Amygdala (tissue), 56 donors: ENCODE measurements around the gene ZNF888.
"Not testable (repeated sequence)": the region's sequence is repeated elsewhere in the genome, so short reads cannot be mapped to it uniquely, and the experiment has no call there.

Experiments
- DNase-seq, 56 donors: peaks; one replicate each; lab custom pipeline; 2025; lab: John Stamatoyannopoulos, UW

Gene ZNF888

GRCh38 chr19:52942386-52943133 lies 19.3 kb upstream of the ZNF888 start:
- DNase-seq, result peak in 55 of 56 donors; percentile 2 to 90 (median 66)

DNA sequence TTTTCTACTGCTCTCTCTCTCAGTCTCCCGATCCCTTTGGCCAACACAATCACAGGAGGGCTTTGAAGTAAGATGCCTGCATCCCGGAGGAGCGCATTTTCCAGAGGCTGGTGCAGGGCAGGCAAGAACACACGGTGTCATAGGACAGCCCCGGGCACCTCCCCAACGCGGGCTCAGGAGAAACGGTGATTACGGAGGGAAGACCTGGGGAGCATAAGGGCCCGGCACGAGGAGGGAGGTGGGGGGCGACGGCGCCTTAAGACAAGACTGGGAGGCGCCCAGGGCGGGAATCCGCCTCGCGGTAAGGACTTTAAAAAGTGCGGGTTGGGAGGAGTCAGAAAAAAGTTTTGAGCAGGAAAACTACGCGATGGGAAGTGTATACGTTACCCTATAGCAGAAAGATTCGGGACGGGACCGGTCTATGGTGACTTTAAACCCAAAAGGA lies 18.7 kb upstream of the ZNF888 start:
- peak in 1 of 56 donors; percentile 2 for DNase-seq

DNA sequence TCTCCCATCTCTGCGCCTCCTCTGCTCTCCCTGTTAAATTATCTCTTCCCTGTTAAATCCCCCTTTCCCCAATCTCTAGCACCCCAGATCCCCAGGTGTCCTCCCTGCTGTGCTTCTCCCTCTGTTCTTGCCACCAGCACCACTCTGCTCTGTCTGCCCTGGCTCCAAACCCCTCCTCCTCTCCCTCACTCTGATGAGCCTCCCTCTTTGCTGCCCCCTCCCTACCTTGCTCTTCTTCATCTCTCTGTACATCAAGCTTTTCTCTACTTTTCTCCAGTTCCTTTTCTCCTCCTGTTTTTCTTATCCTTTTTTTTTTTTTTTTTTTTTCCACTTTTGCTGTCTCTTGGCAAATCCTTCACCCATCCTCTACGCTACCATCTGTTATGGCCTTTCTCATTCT lies 18.3 kb upstream of the ZNF888 start:
- DNase-seq, result not testable (repeated sequence)

- DNase-seq, result not testable (repeated sequence)
Measured at GRCh38 chr19:52940905-52941304, 17.7 kb upstream of the ZNF888 start.

GRCh38 chr19:52938761-52939160 lies 15.5 kb upstream of the ZNF888 start:
- no peak for DNase-seq

- DNase-seq, result no peak
Measured at GRCh38 chr19:52936954-52937325, 13.7 kb upstream of the ZNF888 start.

DNA sequence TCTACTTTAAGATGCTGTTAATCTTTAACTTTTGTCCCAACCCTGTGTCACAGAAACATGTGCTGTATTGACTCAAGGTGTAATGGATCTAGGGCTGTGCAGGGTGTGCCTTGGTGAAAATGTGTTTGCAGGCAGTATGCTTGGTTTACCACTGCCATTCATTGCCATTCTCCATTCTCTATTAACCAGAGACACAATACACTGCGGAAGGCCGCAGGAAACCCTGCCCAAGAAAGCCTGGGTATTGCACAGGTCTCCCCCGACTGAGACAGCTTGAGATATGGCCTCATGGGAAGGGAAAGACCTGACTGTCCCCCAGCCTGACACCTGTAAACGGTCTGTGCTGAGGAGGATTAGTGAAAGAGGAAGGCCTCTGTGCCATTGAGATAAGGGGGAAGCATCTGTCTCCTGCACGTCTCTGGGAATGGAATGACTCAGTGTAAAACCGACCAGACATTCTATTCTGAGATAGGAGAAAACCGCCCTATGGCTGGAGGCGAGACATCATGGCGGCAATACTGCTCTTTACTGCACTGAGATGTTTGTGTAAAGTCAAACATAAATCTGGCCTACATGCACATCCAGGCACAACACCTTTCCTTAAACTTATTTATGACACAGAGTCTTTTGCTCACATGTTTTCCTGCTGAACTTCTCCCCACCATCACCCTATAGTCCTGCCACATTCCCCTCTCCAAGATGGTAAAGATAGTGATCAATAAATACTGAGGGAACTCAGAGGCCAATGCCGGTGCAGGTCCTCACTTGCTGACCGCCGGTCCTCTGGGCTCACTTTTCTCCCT lies 13.1 kb upstream of the ZNF888 start:
- DNase-seq, result peak in 1 of 56 donors; percentile 7

GRCh38 chr19:52935434-52935833 lies 12.2 kb upstream of the ZNF888 start:
- DNase-seq, result peak in 1 of 56 donors; percentile 3

DNA sequence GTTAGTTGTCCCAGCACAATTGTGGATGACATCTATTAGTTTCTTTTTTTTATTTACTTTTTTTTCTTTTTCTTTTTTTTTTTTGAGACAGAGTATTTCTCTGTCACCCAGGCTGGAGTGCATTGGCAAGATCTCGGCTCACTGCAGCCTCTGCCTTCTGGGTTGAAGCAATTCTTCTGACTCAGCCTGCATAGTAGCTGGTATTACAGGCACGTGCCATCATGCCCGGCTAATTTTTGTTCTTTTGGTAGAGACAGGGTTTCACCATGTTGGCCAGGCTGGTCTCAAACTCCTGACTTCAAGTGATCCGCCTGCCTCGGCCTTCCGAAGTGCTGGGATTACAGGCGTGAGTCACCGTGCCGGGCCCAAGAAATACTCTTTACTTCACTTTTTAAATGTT lies 1.4 kb upstream of the ZNF888 start:
- DNase-seq, result not testable (repeated sequence)

DNA sequence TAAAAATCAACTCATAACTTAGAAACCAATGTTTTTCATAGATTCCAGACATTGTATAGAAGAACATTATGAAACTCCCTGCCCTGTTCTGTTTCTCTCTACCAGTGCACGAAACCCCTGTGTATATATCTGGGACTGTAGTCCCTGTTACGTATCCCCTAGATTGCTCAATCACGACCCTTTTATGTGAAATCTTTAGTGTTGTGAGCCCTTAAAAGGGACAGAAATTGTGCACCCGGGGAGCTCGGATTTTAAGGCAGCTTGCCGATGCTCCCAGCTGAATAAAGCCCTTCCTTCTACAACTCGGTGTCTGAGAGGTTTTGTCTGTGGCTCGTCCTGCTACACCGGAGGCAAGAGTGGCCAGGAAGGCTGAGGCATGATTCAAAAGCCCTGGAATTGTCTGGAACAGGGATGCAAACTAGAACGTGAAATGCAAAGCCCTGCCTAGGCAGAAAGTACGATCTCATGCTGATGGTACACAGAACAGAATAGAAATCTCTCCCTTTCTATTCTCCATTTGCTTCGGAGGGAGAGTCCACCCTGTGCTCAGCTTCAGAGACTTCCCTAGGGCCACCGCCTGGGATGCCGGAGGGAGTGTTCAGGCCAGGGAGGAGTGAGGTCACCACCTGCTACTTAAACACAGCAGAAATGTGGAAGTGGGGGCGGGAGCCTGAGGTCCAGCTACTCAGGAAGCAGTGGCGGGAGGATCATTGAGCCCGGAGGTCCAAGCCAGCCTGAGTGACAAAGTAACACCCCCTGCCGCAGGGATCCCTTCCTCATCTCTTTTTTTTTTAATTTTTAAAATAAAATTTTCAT lies 758 bp upstream of the ZNF888 start:
- peak in 19 of 56 donors; percentile 3 to 31 (median 8) for DNase-seq

- DNase-seq, result no peak
Measured at GRCh38 chr19:52917531-52917930, 5.7 kb downstream of the ZNF888 start.

- DNase-seq, result no peak
Measured at GRCh38 chr19:52910648-52911047, 12.6 kb downstream of the ZNF888 start.

DNA sequence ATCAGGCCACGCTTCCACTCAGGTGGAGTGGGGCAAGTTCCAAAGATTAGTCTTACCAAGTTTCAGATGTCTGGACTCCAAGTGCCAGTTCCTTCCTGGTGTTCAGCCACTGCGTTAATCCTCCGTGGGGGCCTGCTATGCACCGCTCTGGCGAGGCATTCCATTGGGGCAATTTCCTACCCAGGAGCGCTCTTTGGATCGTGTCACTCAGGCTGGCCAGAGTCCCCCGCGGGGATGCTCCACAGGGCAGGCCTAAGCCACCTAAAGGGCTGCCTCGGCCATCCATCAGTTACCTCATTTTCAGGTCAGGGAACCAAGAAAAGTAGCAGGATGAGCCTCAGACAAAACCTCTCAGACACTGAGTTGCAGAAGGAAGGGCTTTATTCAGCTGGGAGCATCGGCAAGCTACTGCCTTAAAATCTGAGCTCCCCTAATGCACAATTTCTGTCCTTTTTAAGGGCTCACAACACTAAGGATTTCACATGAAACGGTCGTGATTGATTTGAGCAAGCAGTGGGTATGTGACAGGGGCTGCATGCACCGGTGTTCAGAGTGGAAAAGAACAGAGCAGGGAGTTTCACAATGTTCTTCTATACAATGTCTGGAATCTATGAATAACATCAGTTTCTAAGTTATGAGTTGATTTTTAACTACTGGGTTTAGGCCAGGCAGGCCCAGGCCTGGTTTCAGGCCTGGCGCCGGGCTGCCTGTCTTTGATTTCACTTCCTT lies 19.0 kb downstream of the ZNF888 start:
- DNase-seq, result not testable (repeated sequence)

DNA sequence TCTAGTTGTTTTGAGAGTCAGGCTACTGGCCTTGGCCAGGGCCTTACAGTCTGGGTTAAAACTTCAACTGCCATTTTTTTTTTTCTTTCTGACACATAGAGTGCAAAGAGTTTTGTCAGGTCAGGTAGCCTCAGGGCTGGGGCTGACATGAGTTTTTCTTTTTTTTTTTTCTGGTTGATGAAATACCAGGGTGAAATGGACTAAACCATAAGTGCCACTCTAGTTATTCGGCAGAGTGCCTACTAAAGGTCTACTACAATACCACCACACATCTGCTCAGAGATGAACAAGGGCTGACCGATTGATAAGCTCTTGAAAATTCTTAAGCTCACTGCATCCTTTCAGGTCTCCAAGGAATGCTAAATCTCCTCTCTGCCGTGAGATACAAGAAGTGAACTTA lies 21.4 kb downstream of the ZNF888 start:
- DNase-seq, result no peak

DNA sequence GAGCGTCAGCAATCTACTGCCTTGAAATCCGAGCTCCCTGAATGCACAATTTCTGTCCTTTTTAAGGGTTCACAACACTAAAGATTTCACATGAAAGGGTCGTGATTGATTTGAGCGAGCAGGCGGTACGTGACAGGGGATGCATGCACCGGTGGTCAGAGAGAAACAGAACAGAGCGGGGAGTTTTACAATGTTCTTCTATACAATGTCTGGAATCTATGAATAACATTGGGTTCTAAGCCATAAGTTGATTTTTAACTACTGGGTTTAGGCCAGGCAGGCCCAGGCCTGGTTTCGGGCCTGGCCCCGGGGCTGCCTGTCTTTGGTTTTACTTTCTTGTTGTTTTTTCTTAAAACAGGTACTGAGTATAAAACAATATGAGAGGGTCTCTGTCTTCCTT lies 24.6 kb downstream of the ZNF888 start:
- DNase-seq, result not testable (repeated sequence)

- DNase-seq, result peak in 13 of 56 donors; percentile 1 to 29 (median 14)
Measured at GRCh38 chr19:52898101-52898500, 25.1 kb downstream of the ZNF888 start.

- DNase-seq, result peak; percentile 45 to 97 (median 91)
Measured at GRCh38 chr19:52897138-52897935, 25.9 kb downstream of the ZNF888 start, which contains the start of gene ZNF320. ZNF320 (minus strand) TSS chr19:52897635; CDS start chr19:52890255, 7,380 bp downstream.

DNA sequence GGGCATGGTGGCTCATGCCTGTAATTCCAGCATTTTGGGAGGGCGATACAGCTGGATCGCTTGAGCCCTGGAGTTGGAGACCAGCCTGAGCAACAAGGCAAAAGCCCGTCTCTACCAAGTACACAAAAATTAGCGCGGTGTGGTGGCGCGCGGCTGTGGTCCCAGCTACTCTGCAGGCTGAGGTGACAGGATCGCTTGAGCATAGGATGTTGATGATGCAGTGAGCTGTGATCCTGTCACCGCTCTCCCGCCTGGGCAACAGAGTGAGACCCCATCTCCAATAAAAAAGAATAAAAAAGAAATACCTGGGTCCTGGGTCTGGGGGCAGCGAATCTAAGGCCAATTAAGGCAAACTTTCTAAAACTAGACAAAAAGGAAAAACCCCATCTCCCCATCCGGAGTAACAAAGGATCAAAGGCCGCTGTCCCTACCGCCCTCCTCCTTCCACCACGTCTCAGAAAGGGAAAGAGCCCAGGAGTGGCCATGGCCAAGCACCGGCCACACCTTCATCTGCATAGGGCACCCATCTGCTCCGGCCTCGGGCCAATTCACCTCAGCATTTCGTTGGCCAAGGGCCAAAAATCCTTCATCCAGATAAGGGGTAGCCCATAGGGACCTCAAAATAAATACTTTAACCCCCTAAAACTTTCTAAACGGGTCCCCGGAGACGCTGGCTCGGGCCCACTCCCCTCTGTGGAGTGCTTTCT lies 26.6 kb downstream of the ZNF888 start:
- peak in 11 of 56 donors; percentile 2 to 21 (median 16) for DNase-seq
